ENCODE results near the gene MTURN.

DNA sequence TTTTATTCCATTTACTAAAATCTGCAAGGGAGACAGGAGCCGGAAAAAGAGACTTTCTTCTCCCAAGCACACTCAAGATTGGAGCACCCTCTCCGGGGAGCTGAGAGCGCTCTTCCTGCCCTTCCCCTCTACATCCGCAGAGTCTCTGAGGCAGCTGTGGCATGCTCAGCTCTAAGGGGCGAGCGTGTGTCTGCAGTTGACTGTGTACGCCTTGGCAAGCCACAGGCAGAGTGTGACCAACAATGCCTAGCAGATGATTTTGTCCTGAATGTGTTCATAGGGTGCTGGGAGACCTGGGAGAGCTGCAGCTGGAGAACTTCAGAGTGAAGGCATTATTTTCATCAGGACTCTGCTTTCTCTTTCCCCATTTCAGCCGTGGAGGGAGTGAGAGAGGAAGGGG, 20.7 kb downstream of the MTURN start:
- TF ChIP-seq POLR2A (IDR thresholded peaks at IDR 0.05), result no peak
- TF ChIP-seq, protein P1, sequence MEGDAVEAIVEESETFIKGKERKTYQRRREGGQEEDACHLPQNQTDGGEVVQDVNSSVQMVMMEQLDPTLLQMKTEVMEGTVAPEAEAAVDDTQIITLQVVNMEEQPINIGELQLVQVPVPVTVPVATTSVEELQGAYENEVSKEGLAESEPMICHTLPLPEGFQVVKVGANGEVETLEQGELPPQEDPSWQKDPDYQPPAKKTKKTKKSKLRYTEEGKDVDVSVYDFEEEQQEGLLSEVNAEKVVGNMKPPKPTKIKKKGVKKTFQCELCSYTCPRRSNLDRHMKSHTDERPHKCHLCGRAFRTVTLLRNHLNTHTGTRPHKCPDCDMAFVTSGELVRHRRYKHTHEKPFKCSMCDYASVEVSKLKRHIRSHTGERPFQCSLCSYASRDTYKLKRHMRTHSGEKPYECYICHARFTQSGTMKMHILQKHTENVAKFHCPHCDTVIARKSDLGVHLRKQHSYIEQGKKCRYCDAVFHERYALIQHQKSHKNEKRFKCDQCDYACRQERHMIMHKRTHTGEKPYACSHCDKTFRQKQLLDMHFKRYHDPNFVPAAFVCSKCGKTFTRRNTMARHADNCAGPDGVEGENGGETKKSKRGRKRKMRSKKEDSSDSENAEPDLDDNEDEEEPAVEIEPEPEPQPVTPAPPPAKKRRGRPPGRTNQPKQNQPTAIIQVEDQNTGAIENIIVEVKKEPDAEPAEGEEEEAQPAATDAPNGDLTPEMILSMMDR (IDR thresholded peaks at IDR 0.05), result no peak
